IMR-90 (cell line): ENCODE results near the gene C10orf67. TPM values are rescaled to one million over a fixed set of nuclear protein-coding genes. Genes with fewer than 3 reads are reported as not detected.

Experiments used
- ATAC-seq: fragments of 200-7000 bp; cut with Tn5 transposase; 2 replicates; pipeline ENCODE4 v1.9.1; 2020; ENCODE audit warnings: low read depth, mild to moderate bottlenecking, moderate library complexity
- BruUV-seq: library from RNA; stranded (reverse); fragments of 400-500 nt; replicated peaks from 2 replicates; lab custom pipeline; 2021; lab: Mats Ljungman, UMichigan
- CTCF ChIA-PET: fragments of 300-600 bp; formaldehyde crosslinking; extraction: SDS; loops from one replicate; lab custom pipeline; 2021; ENCODE audit warnings: antibody characterized with exemption; lab: Yijun Ruan, JAX
- POLR2A ChIA-PET: fragments of 300-600 bp; sonication (Branson Sonifier 250); formaldehyde crosslinking; loops from one replicate; lab custom pipeline; 2022; ENCODE audit warnings: antibody characterized with exemption; ENCODE audit not compliant: unreplicated experiment; lab: Charles Lee
- DNase-seq: peaks from one replicate; pipeline ENCODE4 v3.0.0; 2013
- H2AFZ ChIP-seq: replicated peaks from 2 replicates; pipeline ENCODE3; 2013; ENCODE audit warnings: low read length, mild to moderate bottlenecking; ENCODE audit not compliant: poor library complexity
- H2AK5ac ChIP-seq: 2 replicates; pipeline ENCODE4 v1.6.1; 2013; ENCODE audit warnings: low read depth, low read length, inconsistent platforms
- H2AK9ac ChIP-seq: replicated peaks from 2 replicates; pipeline ENCODE3; 2013; ENCODE audit warnings: mild to moderate bottlenecking, low read depth, low read length, moderate library complexity; ENCODE audit not compliant: poor library complexity
- H2BK120ac ChIP-seq: 2 replicates; pipeline ENCODE4 v1.6.1; 2013; ENCODE audit warnings: low read depth, low read length, inconsistent platforms
- H2BK15ac ChIP-seq: 3 replicates; pipeline ENCODE4 v1.6.1; 2013; ENCODE audit warnings: low read depth, low read length, inconsistent platforms
- H2BK20ac ChIP-seq: 2 replicates; pipeline ENCODE4 v1.6.1; 2013; ENCODE audit warnings: low read depth, mild to moderate bottlenecking, inconsistent platforms, low read length, moderate library complexity
- H2BK5ac ChIP-seq: 2 replicates; pipeline ENCODE4 v1.6.1; 2013; ENCODE audit warnings: mild to moderate bottlenecking, low read depth, low read length, inconsistent platforms; ENCODE audit not compliant: poor library complexity, severe bottlenecking
- H3K14ac ChIP-seq: replicated peaks from 2 replicates; pipeline ENCODE4 v1.6.1; 2013; ENCODE audit warnings: low read depth, low read length, inconsistent platforms
- H3K18ac ChIP-seq: 2 replicates; pipeline ENCODE4 v1.6.1; 2013; ENCODE audit warnings: low read depth, low read length, control low read depth
- H3K23ac ChIP-seq: 2 replicates; pipeline ENCODE4 v1.6.1; 2013; ENCODE audit warnings: low read depth, low read length, inconsistent platforms
- H3K27ac ChIP-seq: 2 replicates; pipeline ENCODE4 v1.5.1; 2013; ENCODE audit warnings: mild to moderate bottlenecking, control low read depth, low read length; ENCODE audit not compliant: insufficient read depth
- H3K27me3 ChIP-seq: 2 replicates; pipeline ENCODE4 v1.6.1; 2013; ENCODE audit warnings: low read length; ENCODE audit not compliant: control insufficient read depth, insufficient read depth
- H3K36me3 ChIP-seq: 2 replicates; pipeline ENCODE4 v1.6.1; 2013; ENCODE audit warnings: low read length, mixed read lengths; ENCODE audit not compliant: control insufficient read depth, insufficient read depth
- H3K4ac ChIP-seq: 2 replicates; pipeline ENCODE4 v1.6.1; 2013; ENCODE audit warnings: low read depth, low read length, inconsistent platforms
- H3K4me1 ChIP-seq: 2 replicates; pipeline ENCODE4 v1.6.1; 2013; ENCODE audit warnings: low read length, mixed read lengths; ENCODE audit not compliant: control insufficient read depth, insufficient read depth
- H3K4me2 ChIP-seq: 2 replicates; pipeline ENCODE4 v1.6.1; 2013; ENCODE audit warnings: low read depth, mild to moderate bottlenecking, control low read depth, low read length, moderate library complexity
- H3K4me3 ChIP-seq: 2 replicates; pipeline ENCODE4 v1.5.1; 2013; ENCODE audit warnings: low read depth, mild to moderate bottlenecking, control low read depth, low read length, moderate library complexity; ENCODE audit not compliant: insufficient read depth
- H3K56ac ChIP-seq: 2 replicates; pipeline ENCODE4 v1.6.1; 2013; ENCODE audit warnings: low read length, inconsistent platforms; ENCODE audit not compliant: insufficient read depth; ENCODE audit errors: extremely low read depth
- H3K79me1 ChIP-seq, 2 experiments: 2 replicates each; pipeline ENCODE4 v1.6.1; 2013; ENCODE audit warnings: low read length in 2 of 2, inconsistent platforms in 1 of 2, low read depth in 1 of 2
- H3K9ac ChIP-seq: 2 replicates; pipeline ENCODE4 v1.6.1; 2013; ENCODE audit warnings: low read depth, low read length, control low read depth
- H3K9me1 ChIP-seq: 2 replicates; pipeline ENCODE4 v1.6.1; 2013; ENCODE audit warnings: low read length, inconsistent platforms; ENCODE audit not compliant: insufficient read depth
- H3K9me3 ChIP-seq: 2 replicates; pipeline ENCODE4 v1.6.1; 2013; ENCODE audit warnings: low read length; ENCODE audit not compliant: control insufficient read depth, insufficient read depth
- H4K20me1 ChIP-seq: 2 replicates; pipeline ENCODE4 v1.6.1; 2013; ENCODE audit warnings: low read length, inconsistent platforms; ENCODE audit not compliant: insufficient read depth
- H4K5ac ChIP-seq: 2 replicates; pipeline ENCODE4 v1.6.1; 2013; ENCODE audit warnings: mild to moderate bottlenecking, low read depth, low read length, control low read depth
- H4K8ac ChIP-seq, 2 experiments: 2 replicates each; pipeline ENCODE4 v1.6.1; 2013; ENCODE audit warnings: low read depth in 2 of 2, low read length in 2 of 2, control low read depth in 1 of 2, inconsistent platforms in 1 of 2
- H4K91ac ChIP-seq: 2 replicates; pipeline ENCODE4 v1.6.1; 2013; ENCODE audit warnings: low read depth, low read length, inconsistent platforms; ENCODE audit not compliant: insufficient read depth
- CTCF ChIP-seq: conservative IDR thresholded peaks from 2 replicates; pipeline ENCODE4 v1.5.1; 2012; ENCODE audit warnings: mild to moderate bottlenecking, low read depth, low read length, improper control_type of control experiment
- FOS ChIP-seq: fragments of 150-350 bp; IDR thresholded peaks from 2 replicates; pipeline ENCODE4 v1.6.1; 2016; ENCODE audit warnings: low read depth, low read length
- MAFK ChIP-seq: IDR thresholded peaks from 2 replicates; pipeline ENCODE4 v1.6.1; 2012; ENCODE audit warnings: low read depth, low read length, improper control_type of control experiment
- MAZ ChIP-seq: IDR thresholded peaks from 2 replicates; pipeline ENCODE4 v1.6.1; 2012; ENCODE audit warnings: low read depth, mild to moderate bottlenecking, low read length, improper control_type of control experiment, moderate library complexity, borderline replicate concordance
- POLR2A ChIP-seq: IDR thresholded peaks from 2 replicates; pipeline ENCODE4 v1.6.1; 2012; ENCODE audit warnings: mild to moderate bottlenecking, low read depth, low read length
- RAD21 ChIP-seq: IDR thresholded peaks from 2 replicates; pipeline ENCODE4 v1.6.1; 2012; ENCODE audit warnings: low read length, improper control_type of control experiment
- RCOR1 ChIP-seq: IDR thresholded peaks from 2 replicates; pipeline ENCODE4 v1.6.1; 2012; ENCODE audit warnings: mild to moderate bottlenecking, low read length, improper control_type of control experiment; ENCODE audit not compliant: insufficient replicate concordance
- RFX5 ChIP-seq: IDR thresholded peaks from 2 replicates; pipeline ENCODE4 v1.8.0; 2012; ENCODE audit warnings: low read depth, mild to moderate bottlenecking, low read length, moderate library complexity
- SMC3 ChIP-seq: fragments of 150-350 bp; IDR thresholded peaks from 2 replicates; pipeline ENCODE4 v1.6.1; 2016; ENCODE audit warnings: low read depth, mild to moderate bottlenecking, antibody characterized with exemption, low read length, moderate library complexity
- WGBS, 2 experiments: methylation state at CpG; one replicate each; pipeline versions ENCODE4 v1.1.5 to v1.1.7; 2013; ENCODE audit warnings: missing lambda C conversion rate in 2 of 2; ENCODE audit not compliant: insufficient read length in 1 of 2; ENCODE audit errors: extremely low coverage in 2 of 2; 5-methylcytosine and 5-hydroxymethylcytosine counted together
- dilution Hi-C: fragments of 300-500 bp; cut with HindIII; formaldehyde crosslinking; loops from one replicate; pipeline ENCODE4 v1.14.3; 2018; ENCODE audit warnings: low sequenced_read_pairs; ENCODE audit not compliant: unreplicated experiment
- in situ Hi-C: fragments of 300-500 bp; cut with MboI; formaldehyde crosslinking; loops from 3 replicates; pipeline ENCODE4 v1.14.3; 2019; ENCODE audit warnings: low sequenced_read_pairs, inconsistent platforms, mixed read lengths
- intact Hi-C: fragments of 100-400 bp; cut with micrococcal nuclease; formaldehyde crosslinking; loops from 2 replicates; pipeline ENCODE4 v1.10.0; 2022
- polyA plus RNA-seq, 3 experiments: library from polyadenylated mRNA; depleted of rRNA; stranded (reverse); fragments of >200 nt; gene quantifications; 2 replicates each; pipeline ENCODE4 v1.2.3, GENCODE V29; 2012; ENCODE audit warnings: low replicate concordance in 1 of 3
- total RNA-seq: library from RNA; depleted of rRNA; stranded (reverse); fragments of >200 nt; gene quantifications from 2 replicates; pipeline ENCODE4 v1.2.3, GENCODE V29; 2012
- TF ChIP-seq, protein P1 (sequence below): fragments of 150-350 bp; IDR thresholded peaks from 2 replicates; pipeline ENCODE4 v1.6.1; 2017; ENCODE audit warnings: mild to moderate bottlenecking, antibody characterized with exemption, low read length, low read depth
- TF ChIP-seq, protein P2 (sequence below): fragments of 150-350 bp; IDR thresholded peaks from 2 replicates; pipeline ENCODE4 v1.6.1; 2016; ENCODE audit warnings: low read depth, mild to moderate bottlenecking, low read length, moderate library complexity, borderline replicate concordance

Gene C10orf67
- total and polyA plus RNA-seq, 2 of the 4 experiments (the other 2 are of a cell fraction) = 0.15 to 0.18 TPM

- dilution Hi-C loops (no loop called here), in situ Hi-C loops (no loop called here), intact Hi-C loops (no loop called here)
- DNase-seq (no peak), ATAC-seq (no peak)
- Histone ChIP-seq H3K18ac (no peak overlapping the region), H4K5ac (no peak overlapping the region), H4K91ac (no peak overlapping the region), H2BK15ac (no peak overlapping the region), H3K9me1 (no peaks in the 10 kb centered on the region), H2BK120ac (no peak overlapping the region), H2BK20ac (no peak overlapping the region), H3K79me1 (no peaks in the 10 kb centered on the region), H3K14ac (no peak overlapping the region), H3K9me3 (no peaks in the 10 kb centered on the region), H3K4me1 (no peaks in the 10 kb centered on the region), H3K56ac (no peak overlapping the region), H3K4me2 (no peak overlapping the region), H2BK5ac (no peak overlapping the region), H3K23ac (no peak overlapping the region), H3K4ac (no peak overlapping the region), H3K9ac (no peak overlapping the region), H2AK9ac (no peak overlapping the region), H2AFZ (no peak overlapping the region), H3K4me3 (no peak overlapping the region), H4K20me1 (no peaks in the 10 kb centered on the region), H2AK5ac (no peak overlapping the region), H3K36me3 (no peaks in the 10 kb centered on the region), H4K8ac (no peak overlapping the region), H3K27me3 (no peaks in the 10 kb centered on the region), H3K27ac (no peak overlapping the region)
- ChIA-PET CTCF (no interaction called here), POLR2A (no interaction called here)
- TF ChIP-seq CTCF (no peak), RCOR1 (no peak), MAZ (no peak), MAFK (no peak), POLR2A (no peak), RFX5 (no peak), RAD21 (no peak), FOS (no peak), SMC3 (no peak)
- TF ChIP-seq, protein P1, sequence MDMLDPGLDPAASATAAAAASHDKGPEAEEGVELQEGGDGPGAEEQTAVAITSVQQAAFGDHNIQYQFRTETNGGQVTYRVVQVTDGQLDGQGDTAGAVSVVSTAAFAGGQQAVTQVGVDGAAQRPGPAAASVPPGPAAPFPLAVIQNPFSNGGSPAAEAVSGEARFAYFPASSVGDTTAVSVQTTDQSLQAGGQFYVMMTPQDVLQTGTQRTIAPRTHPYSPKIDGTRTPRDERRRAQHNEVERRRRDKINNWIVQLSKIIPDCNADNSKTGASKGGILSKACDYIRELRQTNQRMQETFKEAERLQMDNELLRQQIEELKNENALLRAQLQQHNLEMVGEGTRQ = no peak
- TF ChIP-seq, protein P2, sequence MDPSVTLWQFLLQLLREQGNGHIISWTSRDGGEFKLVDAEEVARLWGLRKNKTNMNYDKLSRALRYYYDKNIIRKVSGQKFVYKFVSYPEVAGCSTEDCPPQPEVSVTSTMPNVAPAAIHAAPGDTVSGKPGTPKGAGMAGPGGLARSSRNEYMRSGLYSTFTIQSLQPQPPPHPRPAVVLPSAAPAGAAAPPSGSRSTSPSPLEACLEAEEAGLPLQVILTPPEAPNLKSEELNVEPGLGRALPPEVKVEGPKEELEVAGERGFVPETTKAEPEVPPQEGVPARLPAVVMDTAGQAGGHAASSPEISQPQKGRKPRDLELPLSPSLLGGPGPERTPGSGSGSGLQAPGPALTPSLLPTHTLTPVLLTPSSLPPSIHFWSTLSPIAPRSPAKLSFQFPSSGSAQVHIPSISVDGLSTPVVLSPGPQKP = no peak
- no CpG with 5 or more reads among the region's 2 CpGs for WGBS, 2 experiments
- BruUV-seq = no TSS peak
Measured at GRCh38 chr10:23391821-23392220, 47.2 kb upstream of the C10orf67 start.
